Stimulated activated CD8-positive, alpha-beta memory T cell treated with anti-CD3 and anti-CD28 coated beads, Interleukin-7, amount 100 ng/mL, for 4 hours (primary cell): Measurements from ENCODE around the gene MAPK12.
"Not testable (repeated sequence)": the region's sequence is repeated elsewhere in the genome, so short reads cannot be mapped to it uniquely, and the experiment has no call there.

Experiments used
- DNase-seq, 2 donors: peaks; one replicate each; pipeline ENCODE4 v3.0.0-alpha.2; 2020; ENCODE audit warnings: low read depth in 2 of 2

Gene MAPK12

DNA sequence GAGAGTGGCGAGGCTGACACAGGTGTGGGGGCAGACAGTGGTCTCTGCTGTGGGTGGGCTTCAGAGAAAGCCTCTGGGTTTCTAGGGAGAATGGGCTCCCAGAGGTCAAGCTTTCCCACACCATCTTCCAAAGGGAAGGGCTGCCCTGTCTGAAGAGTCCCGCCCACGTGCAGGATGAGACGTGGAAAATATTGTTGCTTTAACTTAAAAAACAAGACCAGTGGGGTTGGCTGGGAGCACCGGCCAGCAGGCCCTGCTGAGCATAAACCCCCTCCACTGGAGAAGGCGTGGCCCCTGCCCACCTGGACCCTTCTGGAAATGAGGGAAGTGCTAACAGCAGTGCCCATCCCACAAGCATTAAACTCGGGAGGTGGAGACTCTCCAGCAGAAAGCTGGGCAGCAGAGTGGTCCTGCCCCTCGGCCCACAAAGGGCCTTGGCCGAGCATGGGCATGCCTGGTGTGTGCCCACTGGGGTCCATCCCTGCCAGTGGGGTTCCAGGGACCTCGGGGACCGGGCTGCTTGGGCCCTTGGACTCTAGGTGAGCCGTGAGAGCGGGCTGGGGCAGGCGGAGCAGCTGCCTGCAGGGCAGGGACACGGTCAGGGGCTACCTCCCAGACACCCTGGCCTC lies 45.3 kb downstream of the MAPK12 start:
- DNase-seq = no peak

DNA sequence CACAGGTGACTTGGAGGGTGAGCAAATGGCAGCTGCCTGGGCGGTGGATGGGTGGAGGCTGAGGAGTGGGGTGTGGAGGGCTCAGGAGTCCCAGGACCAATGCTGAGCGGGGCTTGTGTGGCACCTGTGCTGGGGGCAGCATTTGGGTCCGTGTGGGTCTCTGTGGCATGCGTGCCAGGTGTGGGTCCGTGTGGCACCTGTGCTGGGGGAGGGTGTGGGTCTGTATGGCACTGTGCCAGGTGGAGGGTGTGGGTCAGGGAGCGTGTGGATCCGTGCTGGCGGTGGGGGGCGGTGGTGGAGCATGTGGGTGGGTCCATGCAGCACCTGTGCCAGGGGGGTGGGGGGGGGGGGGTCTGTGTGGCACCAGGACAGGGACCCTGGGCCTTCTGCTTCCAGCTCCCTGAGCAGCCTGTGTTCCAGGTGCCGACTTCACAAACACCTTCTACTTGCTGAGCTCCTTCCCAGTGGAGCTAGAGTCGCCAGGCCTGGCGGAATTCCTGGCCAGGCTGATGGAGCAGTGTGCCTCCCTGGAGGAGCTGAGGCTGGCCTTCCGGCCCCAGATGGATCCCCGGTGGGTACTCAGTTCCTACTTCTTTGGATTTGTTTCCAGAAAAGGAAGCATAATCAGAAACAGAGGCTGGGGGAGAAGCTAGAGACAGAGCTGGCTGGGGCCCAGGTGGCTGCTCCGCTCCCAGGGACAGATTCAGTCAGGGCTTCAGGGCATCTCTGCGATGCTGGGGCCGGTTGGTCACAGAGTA lies 46.0 kb downstream of the MAPK12 start:
- DNase-seq = no peak

DNA sequence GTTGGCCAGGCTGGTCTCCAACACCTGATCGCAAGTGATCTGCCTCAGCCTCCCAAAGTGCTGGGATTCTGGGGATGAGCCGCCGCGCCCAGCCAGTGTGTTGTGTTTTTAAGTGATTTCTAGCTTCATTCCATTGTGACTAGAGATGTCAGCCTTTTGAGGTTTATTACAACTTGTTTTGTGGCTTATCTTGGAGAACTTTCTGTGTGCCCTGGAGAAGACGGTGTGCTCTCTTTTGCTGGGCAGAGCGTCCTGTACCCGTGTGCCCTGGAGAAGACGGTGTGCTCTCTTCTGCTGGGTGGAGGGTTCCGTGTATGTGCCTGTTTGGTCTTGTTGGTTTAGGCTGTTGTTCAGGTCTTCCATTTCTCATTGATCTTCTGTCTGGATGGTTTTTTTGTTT lies 48.2 kb downstream of the MAPK12 start:
- no peak for DNase-seq

DNA sequence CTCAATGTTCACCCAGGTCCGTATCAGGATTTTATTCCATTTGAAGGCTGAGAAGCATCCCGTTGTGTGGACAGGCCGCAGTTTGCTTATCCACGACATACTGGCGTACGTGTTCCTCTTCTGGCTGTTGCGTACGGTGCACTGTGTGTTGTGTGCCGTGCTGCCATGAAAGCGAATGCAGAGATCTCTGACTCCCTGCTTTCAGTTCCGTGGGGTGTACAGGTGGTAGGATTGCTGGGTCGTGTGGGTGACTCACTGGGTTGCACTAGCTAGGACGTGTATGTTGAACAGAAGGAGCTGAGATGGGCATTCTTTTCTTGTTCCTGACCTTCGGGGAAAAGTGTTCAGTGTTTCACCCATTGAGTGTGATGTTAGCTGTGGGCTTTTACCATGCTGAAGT lies 50.3 kb downstream of the MAPK12 start:
- no peak for DNase-seq

DNA sequence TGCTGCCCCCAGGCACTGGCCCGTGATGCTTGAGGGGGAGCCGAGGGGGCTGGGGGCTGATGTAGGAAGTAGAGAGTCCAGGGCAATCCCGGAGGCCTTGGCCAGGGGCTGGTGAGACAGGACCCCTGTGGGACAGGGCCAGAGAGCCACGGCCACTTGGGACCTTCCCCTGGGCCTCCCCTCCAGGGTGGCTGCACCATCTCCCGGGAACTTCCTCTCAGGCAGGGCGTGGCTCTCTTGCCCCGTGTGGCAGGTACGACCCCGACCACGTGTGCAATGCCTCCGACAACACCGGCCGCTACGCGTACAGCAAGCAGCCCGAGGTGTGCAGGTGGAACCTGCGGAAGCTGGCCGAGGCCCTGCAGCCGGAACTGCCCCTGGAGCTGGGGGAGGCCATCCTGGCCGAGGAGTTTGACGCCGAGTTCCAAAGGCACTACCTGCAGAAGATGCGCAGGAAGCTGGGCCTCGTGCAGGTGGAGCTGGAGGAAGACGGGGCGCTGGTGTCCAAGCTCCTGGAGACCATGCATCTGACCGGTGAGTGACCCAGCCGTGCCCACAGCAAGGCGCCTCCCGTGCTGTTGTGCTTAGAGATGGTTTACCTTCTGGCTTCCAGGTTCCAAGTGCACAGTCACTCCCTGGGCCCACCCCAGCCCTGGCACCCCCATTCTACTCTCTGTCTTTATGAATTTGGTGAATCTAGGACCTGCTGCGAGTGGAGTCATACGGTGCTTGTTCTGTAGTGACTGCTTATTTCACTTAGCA lies 50.9 kb downstream of the MAPK12 start:
- no peak for DNase-seq

DNA sequence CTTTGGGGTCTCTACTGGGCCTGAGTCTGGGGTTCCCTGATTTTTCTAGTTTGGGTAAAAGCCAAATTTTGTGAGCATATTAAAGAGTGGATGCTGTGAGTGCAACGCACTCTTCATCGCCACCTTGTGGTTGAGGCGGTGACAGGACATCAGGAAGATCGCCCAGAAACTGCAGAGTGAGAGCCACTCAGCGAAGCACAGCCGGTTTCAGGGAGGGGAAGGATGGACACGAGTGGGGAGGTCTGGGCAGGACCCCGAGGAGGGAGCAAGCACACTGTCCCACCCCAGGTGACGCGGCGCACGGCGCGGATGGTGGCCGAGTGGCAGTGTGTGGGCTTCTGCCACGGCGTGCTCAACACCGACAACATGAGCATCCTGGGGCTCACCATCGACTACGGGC lies 51.6 kb downstream of the MAPK12 start:
- DNase-seq = peak; percentile 31 to 40

DNA sequence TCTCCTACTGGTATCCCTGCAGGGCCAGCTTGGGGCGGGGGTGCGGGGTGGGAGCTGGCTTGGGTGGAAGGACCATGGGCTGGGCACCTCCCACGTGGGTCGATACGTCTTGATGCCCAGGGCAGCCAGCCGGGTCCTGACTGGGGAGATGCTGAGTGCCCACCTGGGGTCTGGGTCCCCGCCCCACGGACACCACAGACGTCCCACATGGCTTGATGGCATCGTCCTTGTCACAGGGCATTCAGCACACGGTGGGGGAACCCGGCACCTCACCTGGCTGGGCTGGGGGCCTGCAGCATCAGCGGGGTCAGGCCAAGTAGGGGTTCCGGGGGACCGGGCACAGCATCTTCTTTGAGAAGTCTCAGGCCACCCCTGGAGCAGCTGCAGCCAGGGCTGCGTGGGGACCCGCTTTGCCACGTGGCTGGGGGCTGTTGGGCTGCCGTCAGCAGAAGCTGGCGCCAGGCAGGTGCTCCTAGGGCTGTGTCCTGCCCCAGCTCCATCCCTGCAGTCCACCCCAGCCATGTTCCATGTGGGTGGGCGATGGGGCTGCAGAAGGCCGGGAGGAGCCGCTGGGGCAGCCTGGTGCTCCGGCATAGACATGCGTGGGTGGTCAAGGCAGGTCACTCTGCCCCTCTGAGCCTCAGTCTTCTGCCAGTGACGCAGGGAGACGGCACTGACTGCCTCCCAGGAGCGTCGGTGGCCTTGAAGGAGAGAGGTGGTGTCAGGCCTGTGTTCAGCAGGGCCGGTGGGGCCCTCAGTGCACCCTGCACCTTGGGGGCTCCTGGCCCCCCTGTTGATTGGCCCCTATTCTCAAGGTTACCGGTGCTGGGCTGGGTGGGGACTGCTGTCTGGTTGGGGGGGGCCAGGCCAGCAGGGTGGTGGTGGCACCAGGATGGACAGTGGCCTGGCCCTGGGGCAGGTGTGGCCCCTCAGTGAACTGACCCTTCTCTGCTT lies 52.3 kb downstream of the MAPK12 start:
- no peak for DNase-seq

DNA sequence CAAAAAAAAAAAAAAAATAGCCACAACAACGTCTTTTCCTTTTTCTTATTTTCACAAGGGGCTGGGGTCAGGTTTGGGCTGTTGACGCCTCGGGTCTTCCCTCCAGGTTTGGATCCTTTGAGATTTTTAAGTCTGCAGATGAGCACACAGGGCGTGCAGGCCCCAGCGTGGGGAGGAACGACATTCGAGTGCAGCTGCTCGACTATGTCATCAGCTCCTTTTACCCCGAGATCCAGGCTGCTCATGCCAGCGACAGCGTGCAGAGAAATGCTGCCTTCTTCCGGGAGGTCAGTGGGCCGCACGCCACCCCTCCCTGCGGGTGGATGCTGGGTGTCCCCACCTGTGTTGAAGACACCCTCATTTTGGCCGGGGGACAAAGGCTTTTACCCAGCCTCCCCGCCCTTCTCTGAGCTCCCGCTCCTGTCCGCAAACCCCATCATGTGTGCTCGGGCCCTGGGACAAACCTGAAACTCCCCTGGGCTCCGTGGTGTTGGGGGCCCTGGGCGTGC lies 53.0 kb downstream of the MAPK12 start:
- no peak for DNase-seq

DNA sequence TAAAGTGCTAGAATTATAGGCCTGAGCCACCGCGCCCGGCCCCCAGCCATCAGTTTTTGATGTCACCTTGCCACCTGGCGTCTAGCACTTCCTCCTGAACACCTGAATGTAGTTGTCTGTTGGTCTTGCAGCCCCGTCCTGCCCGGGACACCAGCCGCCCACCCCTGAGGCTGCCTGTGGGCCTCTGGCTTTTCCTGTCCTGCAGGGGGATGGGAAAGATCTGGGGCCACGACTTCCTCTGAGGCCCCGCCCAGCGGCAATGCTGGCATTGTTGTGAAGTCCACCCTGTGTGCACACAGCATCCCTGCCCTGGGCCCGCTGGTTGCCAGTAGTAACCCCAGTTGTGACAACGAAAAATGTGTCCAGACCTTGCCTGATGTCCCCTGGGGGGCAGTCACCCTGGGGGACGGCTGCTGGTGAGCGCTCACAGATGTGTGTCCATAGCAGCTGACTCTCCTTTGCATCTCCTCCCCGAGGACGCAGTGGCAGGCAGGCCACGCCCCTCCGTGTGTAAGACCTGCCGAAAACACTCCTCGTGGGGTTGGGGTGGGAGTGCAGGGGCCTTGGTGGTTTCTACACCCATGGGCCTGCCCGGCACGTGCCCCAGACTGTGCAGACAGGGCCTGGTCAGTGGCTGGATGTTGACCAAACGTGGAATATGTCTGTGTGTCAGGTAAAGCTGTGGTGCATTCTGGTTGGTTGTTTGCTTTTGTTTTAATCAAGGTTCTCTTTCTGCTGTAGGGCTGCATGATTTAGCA lies 53.9 kb downstream of the MAPK12 start:
- no peak for DNase-seq

DNA sequence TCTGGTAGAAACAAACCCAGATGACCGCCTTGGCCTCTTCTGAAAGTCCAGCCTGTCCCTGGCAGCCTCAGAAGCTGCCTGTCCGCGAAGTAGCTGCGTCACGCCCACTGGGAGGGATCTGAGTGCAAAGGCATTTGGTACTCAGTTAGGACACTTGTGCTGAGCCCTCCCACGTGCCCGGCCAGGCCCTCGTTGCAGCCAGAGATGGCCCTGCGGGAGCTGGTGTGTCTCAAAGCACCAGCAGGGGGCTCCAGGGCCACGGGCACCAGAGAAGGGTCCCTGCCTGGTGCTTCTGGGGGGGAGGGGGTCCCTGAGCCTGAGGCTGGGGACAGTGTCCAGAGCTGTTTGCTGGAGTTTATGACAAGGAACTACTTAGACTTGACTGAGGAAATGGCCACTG lies 54.9 kb downstream of the MAPK12 start:
- no peak for DNase-seq

DNA sequence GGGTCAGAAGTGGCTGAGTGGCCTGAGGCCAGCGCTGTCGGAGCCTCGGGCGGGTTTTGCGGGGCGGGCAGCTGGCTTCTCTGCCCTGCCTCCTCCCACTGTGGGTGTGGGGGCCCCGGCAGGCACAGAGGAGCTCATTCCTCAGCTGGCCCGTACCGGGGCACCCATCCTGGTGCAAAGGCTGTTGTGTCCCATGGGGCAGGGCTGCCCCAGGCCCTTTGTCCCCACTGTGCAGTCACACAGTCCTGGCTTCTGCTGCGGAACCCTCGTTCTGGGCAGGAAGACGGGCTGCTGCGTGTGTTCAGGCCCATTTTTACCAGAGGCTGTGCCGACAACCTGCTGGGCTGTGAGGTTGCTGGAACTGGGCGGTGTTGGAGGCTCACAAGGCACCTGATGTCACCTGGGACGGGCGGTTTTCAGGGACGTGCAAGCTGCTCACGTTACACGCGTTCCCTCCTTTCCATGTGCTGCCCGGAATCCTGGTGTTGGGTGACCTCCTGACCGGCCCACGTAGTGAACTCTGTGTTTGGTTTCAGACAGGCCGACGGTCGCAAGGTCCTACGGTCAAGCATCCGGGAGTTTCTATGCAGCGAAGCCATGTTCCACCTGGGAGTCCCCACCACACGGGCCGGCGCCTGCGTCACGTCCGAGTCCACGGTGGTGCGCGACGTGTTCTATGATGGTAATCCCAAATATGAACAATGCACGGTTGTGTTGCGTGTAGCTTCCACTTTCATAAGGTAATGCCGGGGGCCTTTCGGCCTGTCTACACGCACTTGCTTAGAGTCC lies 55.5 kb downstream of the MAPK12 start:
- no peak for DNase-seq

DNA sequence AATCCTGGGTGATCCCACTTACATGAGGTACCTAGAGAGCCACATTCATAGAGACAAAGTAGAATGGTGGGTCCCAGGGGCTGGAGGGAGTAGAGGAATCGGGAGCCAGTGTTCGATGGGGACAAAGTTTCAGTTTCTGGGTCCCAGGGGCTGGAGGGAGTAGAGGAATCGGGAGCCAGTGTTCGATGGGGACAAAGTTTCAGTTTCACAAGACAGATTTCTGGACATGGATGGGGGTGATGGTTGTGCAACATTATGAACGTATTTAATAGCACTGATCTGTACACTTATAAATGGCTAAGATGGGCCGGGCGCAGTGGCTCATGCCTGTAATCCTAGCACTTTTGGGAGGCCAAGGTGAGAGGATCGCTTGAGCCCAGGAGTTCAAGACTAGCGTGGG lies 56.5 kb downstream of the MAPK12 start:
- not testable (repeated sequence) for DNase-seq

DNA sequence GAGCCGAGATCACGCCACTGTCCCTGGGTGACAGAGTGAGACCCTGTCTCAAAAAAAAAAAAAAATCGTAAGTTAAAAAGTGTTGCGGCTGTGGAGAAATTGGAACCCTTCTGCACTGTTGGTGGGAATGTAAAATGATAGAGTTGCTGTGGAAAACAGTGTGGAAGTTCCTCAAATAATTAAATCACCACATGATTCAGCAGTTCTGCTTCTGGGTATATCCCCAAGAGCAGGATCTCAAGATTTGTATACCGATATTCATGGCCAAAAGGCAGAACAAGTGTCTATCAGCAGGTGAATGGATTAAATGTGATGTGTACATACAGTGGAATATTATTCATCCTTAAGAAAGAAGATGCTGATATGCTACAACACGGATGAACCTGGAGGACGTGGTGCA lies 56.9 kb downstream of the MAPK12 start:
- DNase-seq = no peak

DNA sequence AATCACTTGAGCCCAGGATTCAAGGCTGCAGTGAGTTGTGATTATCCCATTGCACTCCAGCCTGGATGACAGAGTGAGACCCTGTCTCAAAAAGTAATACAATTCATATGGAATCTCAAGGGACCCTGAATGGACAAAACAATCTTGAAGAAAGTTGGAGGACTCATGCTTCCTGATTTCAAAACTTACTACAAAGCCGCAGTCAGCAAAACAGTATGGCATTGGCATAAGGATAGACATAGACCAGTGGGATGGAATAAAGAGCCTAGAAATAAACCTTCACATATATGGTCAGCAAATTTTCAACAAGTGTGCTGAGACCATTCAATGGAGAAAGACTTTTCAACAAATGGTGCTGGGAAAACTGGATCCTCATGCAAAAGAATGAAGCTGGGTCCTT lies 58.2 kb downstream of the MAPK12 start:
- no peak for DNase-seq
